Effector memory CD4-positive, alpha-beta T cell (primary cell): ENCODE data around the gene FCN3.

Experiments
- DNase-seq, 3 donors: peaks; one replicate each; pipeline ENCODE4 v3.0.0-alpha.2; 2020
- H3K27ac ChIP-seq: 2 replicates; pipeline ENCODE4 v1.7.0; 2013; ENCODE audit warnings: mild to moderate bottlenecking, low read length, moderate library complexity; ENCODE audit not compliant: insufficient read depth, poor library complexity, severe bottlenecking
- H3K27me3 ChIP-seq: replicated peaks from 2 replicates; pipeline ENCODE4 v1.7.0; 2013; ENCODE audit warnings: mild to moderate bottlenecking, low read length; ENCODE audit not compliant: insufficient read depth, control insufficient read depth, poor library complexity, severe bottlenecking
- H3K36me3 ChIP-seq: 2 replicates; pipeline ENCODE4 v1.7.0; 2013; ENCODE audit warnings: mild to moderate bottlenecking, low read length, moderate library complexity; ENCODE audit not compliant: control insufficient read depth, insufficient read depth
- H3K4me1 ChIP-seq: 2 replicates; pipeline ENCODE4 v1.7.0; 2013; ENCODE audit warnings: low read length, mild to moderate bottlenecking; ENCODE audit not compliant: control insufficient read depth, insufficient read depth, poor library complexity, severe bottlenecking
- H3K4me3 ChIP-seq: 2 replicates; pipeline ENCODE4 v1.7.0; 2013; ENCODE audit warnings: low read length, low read depth, mild to moderate bottlenecking; ENCODE audit not compliant: insufficient read depth, poor library complexity, severe bottlenecking
- H3K9me3 ChIP-seq: 2 replicates; pipeline ENCODE4 v1.7.0; 2013; ENCODE audit warnings: mild to moderate bottlenecking, low read length, moderate library complexity; ENCODE audit not compliant: control insufficient read depth

The FCN3 gene

DNA sequence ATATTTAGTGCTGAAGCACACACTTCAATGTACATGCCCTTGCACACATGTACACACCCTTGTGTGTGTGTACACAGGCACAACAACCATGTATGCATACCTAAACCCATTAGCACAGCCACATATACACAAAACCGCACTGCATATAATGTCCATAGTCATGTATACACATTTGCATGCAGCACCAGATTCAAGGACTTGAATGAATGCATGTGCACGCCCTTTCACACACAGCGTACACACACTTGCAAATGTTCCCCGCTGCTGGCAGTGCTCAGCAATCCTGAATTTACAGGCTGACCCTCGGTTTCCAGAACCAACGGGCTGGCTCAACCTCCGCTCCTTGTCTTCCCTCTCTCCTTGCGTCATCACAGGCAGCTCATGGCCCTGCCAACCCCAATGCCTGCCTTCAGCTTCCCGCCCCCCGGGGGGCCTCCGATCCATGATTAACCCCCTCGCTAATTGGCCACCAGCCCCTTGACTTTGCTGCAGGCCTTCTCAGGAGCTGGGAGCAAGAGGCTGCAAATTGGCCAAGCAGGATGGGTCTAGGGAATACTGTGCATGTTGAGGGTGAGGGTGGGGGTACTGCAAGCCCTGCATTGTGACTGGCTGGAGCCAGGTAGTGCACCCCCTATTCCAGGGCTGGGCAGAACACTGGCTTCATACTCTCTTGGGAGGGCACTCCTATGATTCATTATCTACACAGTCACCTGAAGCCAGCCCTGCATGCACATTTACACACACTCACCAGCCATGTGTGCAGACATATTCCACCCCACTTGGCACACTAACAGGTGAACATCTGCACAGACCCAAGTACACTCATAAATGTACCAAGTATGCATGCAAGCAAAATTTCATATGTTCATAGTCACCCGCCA is 25.7 kb upstream of the FCN3 start:
- Histone ChIP-seq H3K4me1 (peaks cover 5% of the 10 kb centered on the region), H3K27me3 (no peaks in the 10 kb centered on the region)

DNA sequence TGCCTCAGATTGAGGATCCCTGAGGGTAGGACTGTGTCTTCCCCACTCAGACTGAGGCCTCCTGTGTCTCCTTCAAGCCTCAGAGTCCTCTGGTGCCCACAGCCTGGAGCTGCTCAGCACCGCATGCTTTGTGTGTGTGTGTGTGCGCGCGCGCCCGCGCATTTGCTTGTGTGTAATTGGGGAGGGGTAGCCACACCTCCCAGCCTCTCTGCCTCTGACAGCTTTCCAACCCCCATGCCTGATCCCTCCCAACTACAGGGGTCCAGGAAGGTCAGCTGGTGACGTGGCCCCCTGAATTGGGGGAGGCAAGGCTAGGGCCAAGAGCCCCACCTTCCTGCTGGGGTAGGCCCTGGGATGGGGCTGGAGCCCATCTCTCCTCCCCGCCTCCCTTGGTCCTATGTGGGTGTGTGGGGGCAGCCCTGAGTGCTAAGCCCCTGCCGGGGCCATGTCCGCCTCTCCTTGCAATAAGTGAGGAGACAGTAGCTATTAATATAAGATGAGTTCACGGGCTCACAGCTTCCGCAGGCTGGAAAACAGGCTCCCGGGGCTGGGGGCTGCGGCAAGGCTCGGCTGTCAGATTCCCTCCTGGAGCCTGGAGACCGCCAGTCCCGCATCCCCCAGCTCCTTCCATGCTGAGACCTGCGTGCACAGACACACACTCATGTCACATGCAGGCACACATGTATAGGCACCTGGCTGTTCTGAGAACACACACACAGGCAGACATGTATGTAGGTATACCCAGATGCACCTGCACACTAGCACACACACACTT is 24.8 kb upstream of the FCN3 start:
- Histone ChIP-seq H3K27ac (no peak overlapping the region), H3K4me3 (no peak overlapping the region), H3K27me3 (no peaks in the 10 kb centered on the region), H3K4me1 (peaks cover 5% of the 10 kb centered on the region), H3K9me3 (no peaks in the 10 kb centered on the region), H3K36me3 (no peaks in the 10 kb centered on the region)
- DNase-seq = no peak

More for the DNA sequence above, 25.7 kb upstream of the FCN3 start:
- Histone ChIP-seq H3K27ac (no peak overlapping the region), H3K4me3 (no peak overlapping the region), H3K36me3 (peaks cover 5% of the 10 kb centered on the region), H3K9me3 (no peaks in the 10 kb centered on the region)
- no peak for DNase-seq

DNA sequence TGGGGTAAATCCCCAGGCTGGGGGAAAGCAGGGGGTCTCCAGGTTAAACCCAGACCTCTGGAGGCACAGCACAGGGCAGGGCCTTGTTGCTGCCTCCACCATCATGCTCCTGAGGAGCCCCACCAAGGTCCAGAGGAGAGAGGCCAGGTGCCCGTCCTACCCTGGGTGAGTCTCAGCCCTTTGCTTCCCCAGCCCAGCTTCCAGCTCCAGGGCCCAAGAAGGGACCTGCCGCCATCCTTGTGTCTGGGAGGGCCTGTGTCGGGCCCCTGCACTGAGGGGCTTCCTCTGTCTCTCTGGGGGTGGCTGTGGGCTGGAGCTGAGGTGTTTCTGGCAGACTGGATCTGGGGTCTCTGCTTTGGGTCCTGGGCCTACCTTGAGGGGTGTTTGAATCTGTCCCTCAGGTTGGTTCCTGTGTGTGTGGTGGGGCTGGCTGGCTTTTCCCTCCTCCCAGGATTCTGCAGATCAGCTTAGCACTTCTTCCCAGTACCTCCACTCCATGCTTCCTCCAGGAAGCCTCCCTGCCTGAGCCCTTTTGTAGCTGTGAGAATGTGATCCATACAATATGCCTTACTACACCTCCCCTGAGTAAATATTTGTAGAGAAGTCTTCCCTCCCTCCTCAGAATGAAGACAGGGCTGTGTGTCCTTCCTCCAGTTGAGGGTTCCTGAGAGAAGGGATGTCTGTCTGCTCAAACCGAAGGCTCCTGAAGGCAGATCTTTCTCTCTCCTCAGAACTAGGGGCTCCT is 24.0 kb upstream of the FCN3 start:
- Histone ChIP-seq H3K9me3 (no peaks in the 10 kb centered on the region), H3K27me3 (no peaks in the 10 kb centered on the region), H3K4me1 (peaks cover 5% of the 10 kb centered on the region), H3K4me3 (no peak overlapping the region), H3K27ac (no peak overlapping the region), H3K36me3 (no peaks in the 10 kb centered on the region)
- no peak for DNase-seq

DNA sequence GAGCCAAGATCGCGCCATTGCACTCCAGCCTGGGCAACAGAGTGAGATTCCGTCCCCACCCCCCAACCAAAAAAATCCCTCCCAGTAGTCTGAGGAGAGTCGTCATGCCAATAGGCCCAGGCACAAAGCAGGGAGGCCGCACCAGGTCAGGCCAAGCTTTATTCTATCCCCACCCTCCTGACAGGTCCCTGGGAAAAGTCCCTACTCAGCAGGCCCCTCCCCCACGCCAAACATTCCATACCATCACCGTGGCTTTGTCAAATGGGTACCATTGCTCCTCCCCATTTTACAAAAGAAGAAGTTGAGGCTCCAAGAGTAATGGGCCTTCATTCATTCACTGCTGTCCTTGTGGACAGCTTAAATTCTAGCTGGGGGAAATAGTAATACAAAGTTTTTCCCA is 23.1 kb upstream of the FCN3 start:
- Histone ChIP-seq H3K36me3 (no peaks in the 10 kb centered on the region), H3K4me1 (peaks cover 7% of the 10 kb centered on the region), H3K9me3 (no peaks in the 10 kb centered on the region), H3K27ac (no peak overlapping the region), H3K27me3 (no peaks in the 10 kb centered on the region), H3K4me3 (no peak overlapping the region)
- DNase-seq = no peak

DNA sequence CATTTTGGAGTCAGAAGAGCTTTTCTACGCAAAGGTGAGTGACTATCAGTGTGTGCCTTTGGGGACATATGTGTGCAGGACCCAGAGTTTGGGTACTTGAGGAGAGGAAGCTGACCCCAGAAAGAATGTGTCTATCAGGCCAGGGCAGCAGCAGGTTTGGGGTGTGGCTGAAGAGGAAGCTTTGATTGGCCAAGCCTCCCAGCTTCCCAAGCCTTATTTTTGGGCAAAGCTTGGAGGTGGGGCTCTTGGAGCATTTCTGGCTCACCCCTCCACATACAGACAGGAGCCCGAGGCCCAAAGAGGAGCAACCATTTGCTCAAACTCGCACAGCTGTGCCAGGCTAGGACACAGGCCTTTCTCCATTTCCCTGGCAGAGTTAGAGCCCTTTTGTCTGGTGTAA is 22.5 kb upstream of the FCN3 start:
- Histone ChIP-seq H3K27me3 (no peaks in the 10 kb centered on the region), H3K27ac (no peak overlapping the region), H3K4me3 (no peak overlapping the region), H3K4me1 (peaks cover 9% of the 10 kb centered on the region), H3K36me3 (no peaks in the 10 kb centered on the region), H3K9me3 (no peaks in the 10 kb centered on the region)
- DNase-seq = no peak

DNA sequence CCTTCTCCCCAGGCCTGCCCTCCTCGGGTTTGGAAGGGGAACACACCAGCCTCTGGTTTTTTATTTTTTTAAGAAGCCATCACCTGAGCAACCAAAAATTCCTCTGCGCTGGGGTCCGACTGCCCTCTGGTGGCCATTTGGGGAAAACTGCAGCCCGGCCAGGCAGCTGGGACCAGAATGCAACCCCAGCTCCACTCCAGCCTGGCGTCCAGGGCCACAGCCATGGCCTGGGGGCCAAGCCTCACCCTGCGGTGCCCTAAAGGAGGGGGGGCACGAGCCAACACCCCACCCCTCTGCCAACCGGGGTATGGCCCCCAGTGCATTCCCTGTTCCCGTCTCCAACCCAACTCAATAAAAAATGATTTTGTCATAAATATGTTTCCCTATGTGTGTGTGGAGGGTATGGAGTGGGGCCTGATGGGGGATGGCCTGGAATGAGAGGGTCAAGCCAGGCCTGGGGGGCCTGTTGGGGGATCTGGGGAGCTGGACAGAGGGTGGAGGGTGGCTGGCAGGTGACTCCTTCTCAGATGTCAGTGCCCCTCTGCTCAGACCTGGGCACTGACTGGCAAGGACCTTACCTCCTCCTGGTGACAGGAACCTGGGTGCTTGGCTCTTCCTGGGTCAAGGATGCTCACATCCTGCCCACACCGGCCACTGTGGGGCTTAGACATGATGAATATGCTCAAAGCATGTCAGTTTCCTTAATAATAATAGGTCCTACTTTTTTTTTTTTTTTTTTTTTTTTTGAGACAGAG is 21.0 kb upstream of the FCN3 start:
- Histone ChIP-seq H3K27ac (no peak overlapping the region), H3K27me3 (no peaks in the 10 kb centered on the region)

DNA sequence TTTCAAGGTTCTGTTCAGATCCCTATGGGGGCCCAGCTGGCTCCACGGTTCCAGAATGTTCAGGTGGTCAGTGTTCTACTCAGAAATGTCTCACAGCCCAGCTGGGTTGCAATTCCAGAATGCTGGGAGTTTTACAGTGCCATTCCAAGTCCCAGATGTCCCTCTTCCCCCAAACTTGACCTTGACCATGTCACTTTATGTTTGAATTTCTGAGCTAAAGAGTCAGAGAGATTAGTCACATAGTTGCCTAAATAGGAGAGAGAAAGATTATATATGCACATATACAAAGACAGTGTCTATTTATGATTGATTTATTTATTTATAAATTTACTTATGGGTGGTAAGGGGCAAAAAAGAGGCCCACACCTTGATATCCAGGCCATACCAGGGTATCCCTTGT is 20.3 kb upstream of the FCN3 start:
- H3K27ac ChIP-seq = no peak overlapping the region
- peaks cover 18% of the 10 kb centered on the region for H3K4me1 ChIP-seq

More for the DNA sequence above, 21.0 kb upstream of the FCN3 start:
- H3K36me3 ChIP-seq = no peaks in the 10 kb centered on the region
- no peak overlapping the region for H3K4me3 ChIP-seq
- no peaks in the 10 kb centered on the region for H3K9me3 ChIP-seq
- DNase-seq = peak; percentile 65 to 70 (median 67)
- H3K4me1 ChIP-seq = peaks cover 18% of the 10 kb centered on the region

DNA sequence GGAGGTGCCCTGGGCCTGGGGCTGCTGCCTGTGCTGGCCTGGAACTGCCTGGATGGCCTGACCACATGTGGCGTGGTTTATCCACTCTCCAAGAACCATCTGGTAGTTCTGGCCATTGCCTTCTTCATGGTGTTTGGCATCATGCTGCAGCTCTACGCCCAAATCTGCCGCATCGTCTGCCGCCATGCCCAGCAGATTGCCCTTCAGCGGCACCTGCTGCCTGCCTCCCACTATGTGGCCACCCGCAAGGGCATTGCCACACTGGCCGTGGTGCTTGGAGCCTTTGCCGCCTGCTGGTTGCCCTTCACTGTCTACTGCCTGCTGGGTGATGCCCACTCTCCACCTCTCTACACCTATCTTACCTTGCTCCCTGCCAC is 19.6 kb upstream of the FCN3 start:
- Histone ChIP-seq H3K4me3 (no peak overlapping the region), H3K36me3 (no peaks in the 10 kb centered on the region), H3K27ac (no peak overlapping the region), H3K4me1 (peaks cover 18% of the 10 kb centered on the region), H3K27me3 (no peaks in the 10 kb centered on the region), H3K9me3 (no peaks in the 10 kb centered on the region)
- DNase-seq = no peak

More for the DNA sequence above, 20.3 kb upstream of the FCN3 start:
- Histone ChIP-seq H3K4me3 (no peak overlapping the region), H3K36me3 (no peaks in the 10 kb centered on the region), H3K9me3 (no peaks in the 10 kb centered on the region), H3K27me3 (no peaks in the 10 kb centered on the region)
- no peak for DNase-seq

DNA sequence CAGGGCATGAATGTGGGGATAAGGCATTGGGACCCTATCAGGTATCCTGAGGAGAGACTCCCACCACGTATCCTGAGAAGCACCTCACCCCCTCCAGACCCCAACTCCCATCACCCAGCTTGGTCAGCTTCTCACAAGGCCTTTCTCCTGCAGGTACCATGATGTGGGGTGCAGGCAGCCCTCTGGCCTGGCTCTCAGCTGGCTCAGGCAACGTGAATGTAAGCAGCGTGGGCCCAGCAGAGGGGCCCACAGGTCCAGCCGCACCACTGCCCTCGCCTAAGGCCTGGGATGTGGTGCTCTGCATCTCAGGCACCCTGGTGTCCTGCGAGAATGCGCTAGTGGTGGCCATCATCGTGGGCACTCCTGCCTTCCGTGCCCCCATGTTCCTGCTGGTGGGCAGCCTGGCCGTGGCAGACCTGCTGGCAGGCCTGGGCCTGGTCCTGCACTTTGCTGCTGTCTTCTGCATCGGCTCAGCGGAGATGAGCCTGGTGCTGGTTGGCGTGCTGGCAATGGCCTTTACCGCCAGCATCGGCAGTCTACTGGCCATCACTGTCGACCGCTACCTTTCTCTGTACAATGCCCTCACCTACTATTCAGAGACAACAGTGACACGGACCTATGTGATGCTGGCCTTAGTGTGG is 19.1 kb upstream of the FCN3 start:
- Histone ChIP-seq H3K36me3 (no peaks in the 10 kb centered on the region), H3K4me1 (peaks cover 18% of the 10 kb centered on the region), H3K27me3 (no peaks in the 10 kb centered on the region), H3K9me3 (no peaks in the 10 kb centered on the region), H3K4me3 (no peak overlapping the region), H3K27ac (no peak overlapping the region)
- DNase-seq = no peak
